Activated naive CD8-positive, alpha-beta T cell treated with anti-CD3 and anti-CD28 coated beads, Interleukin-2, amount 10 ng/mL, durations not matched to agents 7 days and 5 days (primary cell): ENCODE measurements around the gene TAF4. TPM values are rescaled to one million over a fixed set of nuclear protein-coding genes. Genes with fewer than 3 reads are reported as not detected.
A peak's percentile ranks its signal among the peaks of the same experiment; 100 is the strongest.

Experiments
- ATAC-seq: fragments of 150-1000 bp; cut with Tn5 transposase; one replicate; pipeline ENCODE4 v1.10.0; 2021; ENCODE audit warnings: low read depth, moderate library complexity
- POLR2A ChIA-PET: fragments of 350-600 bp; sonication (Branson Sonifier 250); formaldehyde crosslinking; loops from one replicate; lab custom pipeline; 2021; ENCODE audit warnings: antibody characterized with exemption; lab: Charles Lee
- DNase-seq: peaks from one replicate; pipeline ENCODE4 v3.0.0; 2021
- H3K27ac Mint-ChIP-seq: one replicate; pipeline ENCODE4 v1.8.0; 2022; ENCODE audit warnings: mild to moderate bottlenecking, mixed read lengths
- H3K27me3 Mint-ChIP-seq: one replicate; pipeline ENCODE4 v1.8.0; 2022; ENCODE audit warnings: mild to moderate bottlenecking, moderate library complexity, mixed read lengths
- H3K36me3 Mint-ChIP-seq: one replicate; pipeline ENCODE4 v1.8.0; 2021; ENCODE audit warnings: mild to moderate bottlenecking, mixed read lengths
- H3K4me1 Mint-ChIP-seq: one replicate; pipeline ENCODE4 v1.8.0; 2021; ENCODE audit warnings: mixed read lengths
- H3K4me3 Mint-ChIP-seq: one replicate; pipeline ENCODE4 v1.8.0; 2022; ENCODE audit warnings: mild to moderate bottlenecking, moderate library complexity, mixed read lengths
- H3K9me3 Mint-ChIP-seq: one replicate; pipeline ENCODE4 v1.8.0; 2021; ENCODE audit warnings: mixed read lengths
- total RNA-seq, 2 experiments: library from RNA; stranded (reverse); gene quantifications; one replicate each; pipeline ENCODE4 v1.2.3, GENCODE V29; 2021

The TAF4 gene
- total RNA-seq, 2 experiments from 2014 or later: 22.6 to 23.8 TPM

DNA sequence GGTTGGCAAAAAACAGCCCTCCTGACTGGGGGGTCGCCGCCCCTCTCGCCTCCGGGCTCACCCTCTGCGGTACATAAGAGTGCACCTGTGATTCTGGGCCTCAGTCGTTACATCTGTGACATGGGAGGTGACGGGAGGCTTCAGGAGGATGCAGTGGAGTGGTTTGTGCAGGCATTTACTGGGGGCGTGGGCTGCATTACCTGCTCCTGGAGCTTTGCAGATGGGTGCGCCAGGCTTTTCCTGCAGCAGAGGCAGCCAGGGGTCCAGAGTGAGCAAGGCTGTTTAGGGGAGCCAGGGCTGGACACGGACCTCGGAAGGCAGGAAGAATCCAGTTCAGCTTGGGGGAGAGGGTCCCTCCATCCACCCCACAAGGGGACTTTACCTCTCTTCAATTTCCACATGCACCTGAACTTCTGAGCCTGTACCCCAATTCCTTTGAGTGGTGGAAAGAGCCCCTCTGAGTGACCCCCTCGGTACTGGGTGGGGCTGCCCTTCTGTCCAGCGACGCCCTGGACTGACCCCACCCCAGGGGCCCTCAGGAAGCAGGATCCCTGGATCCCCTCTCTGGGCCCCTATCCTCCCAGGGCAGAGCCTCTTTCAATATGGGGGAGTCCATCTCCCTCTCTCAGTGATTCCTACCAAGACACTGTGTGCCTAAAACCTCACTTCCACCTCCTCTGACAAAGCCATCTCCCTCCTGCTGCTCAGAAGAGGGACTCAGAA lies 134.0 kb downstream of the TAF4 start:
- Mint-ChIP-seq H3K36me3 (no peaks in the 10 kb centered on the region), H3K4me3 (no peak overlapping the region), H3K9me3 (no peaks in the 10 kb centered on the region), H3K27me3 (no peaks in the 10 kb centered on the region), H3K4me1 (peaks cover 2% of the 10 kb centered on the region), H3K27ac (no peak overlapping the region)
- POLR2A ChIA-PET: no interaction called here
- DNase-seq (peak; percentile 14), ATAC-seq (no peak)

DNA sequence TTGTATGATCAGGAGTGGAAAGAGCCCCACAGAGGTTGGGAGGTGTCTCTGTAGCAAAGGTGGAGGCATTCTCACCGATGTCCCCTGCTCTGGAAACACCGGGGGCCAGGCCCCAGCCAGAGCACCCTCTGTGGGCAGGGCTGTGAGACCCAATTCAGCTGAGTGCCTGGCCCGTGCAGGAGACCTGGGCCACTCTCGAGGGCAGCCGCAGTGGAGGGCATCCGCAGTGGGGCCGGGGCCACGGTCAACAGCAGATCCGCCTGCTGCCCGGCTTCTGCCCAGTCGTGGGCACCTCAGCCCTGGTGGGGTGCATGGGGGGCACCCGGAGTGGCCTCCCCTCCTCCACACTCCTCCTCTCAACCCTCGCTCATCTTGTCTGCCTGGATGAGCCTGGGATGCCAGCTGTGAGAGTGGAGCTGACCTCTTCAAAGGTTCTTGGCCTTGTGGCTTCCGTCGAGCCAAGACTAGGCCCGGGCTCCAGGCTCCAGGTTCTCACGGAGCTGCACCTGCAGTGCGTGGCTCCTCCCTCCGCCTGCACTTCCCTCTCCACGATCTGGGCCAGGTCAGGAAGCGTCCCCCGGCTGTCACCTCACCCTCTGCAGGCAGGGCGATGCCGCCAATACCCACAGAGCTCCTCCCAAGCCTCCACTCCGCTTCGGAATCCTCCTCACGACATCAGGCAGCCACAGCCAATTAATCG lies 134.8 kb downstream of the TAF4 start:
- Mint-ChIP-seq H3K4me3 (no peak overlapping the region), H3K27ac (no peak overlapping the region), H3K9me3 (no peaks in the 10 kb centered on the region), H3K36me3 (no peaks in the 10 kb centered on the region), H3K4me1 (peaks cover 2% of the 10 kb centered on the region), H3K27me3 (peaks cover 1% of the 10 kb centered on the region)
- POLR2A ChIA-PET: no interaction called here
- DNase-seq: peak; percentile 9
- no peak for ATAC-seq

- H3K9me3 Mint-ChIP-seq: no peaks in the 10 kb centered on the region
- DNase-seq: peak; percentile 1
These were observed 135.6 kb downstream of the TAF4 start for GRCh38 chr20:61929971-61930666.

GRCh38 chr20:61929561-61929960 lies 136.1 kb downstream of the TAF4 start:
- DNase-seq (peak; percentile 20), ATAC-seq (no peak)
- H3K4me3 Mint-ChIP-seq: no peak overlapping the region
- H3K36me3 Mint-ChIP-seq: no peaks in the 10 kb centered on the region
- H3K9me3 Mint-ChIP-seq: no peaks in the 10 kb centered on the region
- POLR2A ChIA-PET: no interaction called here
- no peaks in the 10 kb centered on the region for H3K4me1 Mint-ChIP-seq
- H3K27ac Mint-ChIP-seq: no peak overlapping the region
- H3K27me3 Mint-ChIP-seq: peaks cover 3% of the 10 kb centered on the region

More at GRCh38 chr20:61929971-61930666, 135.6 kb downstream of the TAF4 start:
- Mint-ChIP-seq H3K4me3 (no peak overlapping the region), H3K4me1 (peaks cover 2% of the 10 kb centered on the region), H3K27ac (no peak overlapping the region), H3K27me3 (peaks cover 3% of the 10 kb centered on the region), H3K36me3 (no peaks in the 10 kb centered on the region)
- POLR2A ChIA-PET: no interaction called here
- no peak for ATAC-seq

- no peaks in the 10 kb centered on the region for H3K4me1 Mint-ChIP-seq
- POLR2A ChIA-PET: no interaction called here
- no peaks in the 10 kb centered on the region for H3K36me3 Mint-ChIP-seq
- ATAC-seq (no peak), DNase-seq (peak; percentile 10)
- H3K27me3 Mint-ChIP-seq: peaks cover 3% of the 10 kb centered on the region
- no peaks in the 10 kb centered on the region for H3K9me3 Mint-ChIP-seq
- no peak overlapping the region for H3K27ac Mint-ChIP-seq
- no peak overlapping the region for H3K4me3 Mint-ChIP-seq
These were observed 137.7 kb downstream of the TAF4 start for GRCh38 chr20:61927826-61928541.

GRCh38 chr20:61927193-61927825 lies 138.4 kb downstream of the TAF4 start:
- H3K4me1 Mint-ChIP-seq: no peaks in the 10 kb centered on the region
- H3K9me3 Mint-ChIP-seq: no peaks in the 10 kb centered on the region
- POLR2A ChIA-PET: no interaction called here
- DNase-seq (peak; percentile 19), ATAC-seq (no peak)
- H3K4me3 Mint-ChIP-seq: no peak overlapping the region
- H3K27ac Mint-ChIP-seq: no peak overlapping the region
- H3K36me3 Mint-ChIP-seq: no peaks in the 10 kb centered on the region
- H3K27me3 Mint-ChIP-seq: peaks cover 3% of the 10 kb centered on the region

DNA sequence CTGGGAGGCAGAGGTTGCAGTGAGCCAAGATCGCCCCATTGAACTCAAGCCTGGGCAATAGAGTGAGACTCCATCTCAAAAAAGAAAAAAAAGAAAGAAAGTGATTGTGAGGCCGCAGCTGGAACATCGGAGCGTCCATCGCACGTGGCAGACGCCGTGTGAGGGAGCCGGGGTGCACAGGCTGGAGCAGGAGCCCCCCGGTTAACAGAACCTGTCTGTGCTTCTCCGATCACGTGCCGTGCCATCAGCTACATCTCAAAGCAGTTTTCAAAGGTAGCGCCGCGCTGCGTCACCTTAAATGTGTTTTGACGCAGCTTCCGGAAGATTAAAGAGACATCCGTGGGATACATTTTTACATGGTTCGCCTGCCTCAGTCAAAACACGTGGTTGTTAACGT lies 138.9 kb downstream of the TAF4 start:
- H3K27me3 Mint-ChIP-seq: peaks cover 3% of the 10 kb centered on the region
- DNase-seq (no peak), ATAC-seq (no peak)
- H3K27ac Mint-ChIP-seq: no peak overlapping the region
- H3K36me3 Mint-ChIP-seq: no peaks in the 10 kb centered on the region
- no peaks in the 10 kb centered on the region for H3K9me3 Mint-ChIP-seq
- H3K4me1 Mint-ChIP-seq: no peaks in the 10 kb centered on the region
- no peak overlapping the region for H3K4me3 Mint-ChIP-seq
- POLR2A ChIA-PET: no interaction called here

DNA sequence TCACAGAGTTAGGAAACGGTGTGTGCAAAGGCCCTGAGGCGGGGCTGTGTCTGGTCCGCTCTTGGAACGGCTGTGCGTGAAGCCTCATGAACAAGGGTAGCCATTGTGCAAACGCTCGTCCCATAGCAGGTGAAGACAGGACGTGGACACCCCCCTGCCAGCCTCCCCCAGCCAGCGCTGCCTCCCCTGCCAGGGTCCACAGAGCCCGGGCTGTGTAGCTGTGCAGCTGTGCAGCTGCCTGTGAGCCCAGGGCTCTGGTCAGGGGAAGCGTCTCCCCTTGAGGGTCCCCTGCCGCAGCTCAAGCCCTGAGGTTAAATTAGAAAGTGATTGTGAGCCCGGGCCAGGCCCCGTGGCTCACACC lies 139.4 kb downstream of the TAF4 start:
- H3K27ac Mint-ChIP-seq: no peak overlapping the region
- ATAC-seq: no peak
- H3K27me3 Mint-ChIP-seq: peaks cover 3% of the 10 kb centered on the region
- no peak for DNase-seq
- H3K9me3 Mint-ChIP-seq: no peaks in the 10 kb centered on the region
- H3K4me3 Mint-ChIP-seq: no peak overlapping the region
- no peaks in the 10 kb centered on the region for H3K36me3 Mint-ChIP-seq
- POLR2A ChIA-PET: no interaction called here
- no peaks in the 10 kb centered on the region for H3K4me1 Mint-ChIP-seq

DNA sequence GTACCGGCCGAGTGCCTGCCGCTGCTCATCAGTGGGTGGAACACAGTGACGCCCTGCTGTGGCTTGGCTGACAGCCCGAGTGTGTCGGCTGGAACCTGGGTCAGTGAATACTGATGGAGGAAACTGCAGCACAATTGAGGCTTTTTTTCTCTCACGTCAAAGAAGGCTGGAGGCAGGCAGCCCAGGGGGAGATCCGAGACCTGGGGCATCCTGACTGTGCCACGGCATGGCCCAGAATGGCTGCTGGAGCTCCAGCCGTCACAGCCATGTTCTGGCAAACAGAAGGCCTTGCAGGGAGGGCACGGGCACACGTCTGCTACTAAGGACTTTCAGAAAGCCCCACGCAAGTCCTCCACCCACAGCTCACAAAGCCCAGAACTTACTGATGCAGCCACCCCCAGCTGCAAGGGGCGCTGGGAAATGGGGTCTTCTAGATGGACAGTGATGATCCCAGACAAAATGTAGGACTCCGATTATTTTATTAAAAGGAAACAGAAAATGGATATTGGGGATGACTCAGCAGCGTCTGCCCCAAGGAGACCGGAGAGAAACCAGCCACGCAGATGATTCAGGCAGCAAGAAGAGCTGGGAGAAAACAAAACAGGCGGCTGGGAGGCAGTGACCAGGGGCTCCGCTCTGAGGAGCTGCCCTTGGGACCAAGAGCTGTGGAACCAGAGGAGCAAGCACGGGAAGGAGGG lies 140.0 kb downstream of the TAF4 start:
- peaks cover 3% of the 10 kb centered on the region for H3K27me3 Mint-ChIP-seq
- H3K36me3 Mint-ChIP-seq: no peaks in the 10 kb centered on the region
- DNase-seq (peak; percentile 5), ATAC-seq (no peak)
- no peak overlapping the region for H3K27ac Mint-ChIP-seq
- no peaks in the 10 kb centered on the region for H3K9me3 Mint-ChIP-seq
- no peaks in the 10 kb centered on the region for H3K4me1 Mint-ChIP-seq
- POLR2A ChIA-PET: no interaction called here
- H3K4me3 Mint-ChIP-seq: no peak overlapping the region

DNA sequence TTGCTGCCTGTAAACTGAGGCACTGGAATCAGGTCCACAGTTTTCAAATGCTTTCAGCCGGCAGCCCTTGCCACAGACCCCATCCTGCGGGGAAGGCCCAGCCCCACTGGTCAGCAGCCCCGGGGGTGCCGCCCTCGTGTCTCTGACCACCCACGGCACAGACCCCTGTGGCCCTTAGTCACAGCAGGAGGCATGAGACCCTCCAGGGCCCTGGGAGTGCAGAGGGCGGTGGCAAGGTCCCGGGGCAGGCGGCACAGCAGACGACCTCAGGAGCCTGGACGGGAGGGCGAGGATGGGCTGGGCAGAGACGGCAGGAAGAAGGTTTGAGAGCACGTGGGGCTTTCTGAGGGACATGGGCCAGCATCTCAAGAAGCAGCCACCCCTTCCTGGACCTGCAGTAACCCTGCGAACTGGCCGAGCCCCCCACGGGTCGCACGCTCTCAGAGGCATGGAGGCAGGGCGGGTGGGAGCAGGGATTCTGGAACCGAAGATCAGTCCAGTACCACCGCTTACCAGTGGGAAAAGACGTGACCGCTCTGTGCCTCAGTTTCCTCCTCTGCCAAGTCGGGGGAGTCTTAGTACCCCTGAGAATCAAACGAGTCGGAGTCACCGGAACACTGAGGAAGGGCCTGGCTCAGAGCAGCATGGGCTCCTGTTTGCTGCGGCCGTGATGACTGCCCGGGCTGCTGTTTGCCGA lies 140.7 kb downstream of the TAF4 start:
- Mint-ChIP-seq H3K4me1 (no peaks in the 10 kb centered on the region), H3K27ac (no peak overlapping the region)
- ATAC-seq: no peak

More for the DNA sequence above, 140.7 kb downstream of the TAF4 start:
- POLR2A ChIA-PET: no interaction called here
- Mint-ChIP-seq H3K27me3 (peaks cover 3% of the 10 kb centered on the region), H3K9me3 (no peaks in the 10 kb centered on the region), H3K36me3 (no peaks in the 10 kb centered on the region), H3K4me3 (no peak overlapping the region)
- DNase-seq: peak; percentile 15
